SH-SY5Y (cell line): ENCODE measurements around the gene FBXL17.

Source experiments
- GATA2 ChIP-seq: IDR thresholded peaks from 2 replicates; pipeline ENCODE4 v1.6.1; 2011; ENCODE audit warnings: mild to moderate bottlenecking, low read depth, low read length
- GATA3 ChIP-seq: IDR thresholded peaks from 2 replicates; pipeline ENCODE4 v1.6.1; 2011; ENCODE audit warnings: low read depth, mild to moderate bottlenecking, low read length, moderate library complexity

The FBXL17 gene

DNA sequence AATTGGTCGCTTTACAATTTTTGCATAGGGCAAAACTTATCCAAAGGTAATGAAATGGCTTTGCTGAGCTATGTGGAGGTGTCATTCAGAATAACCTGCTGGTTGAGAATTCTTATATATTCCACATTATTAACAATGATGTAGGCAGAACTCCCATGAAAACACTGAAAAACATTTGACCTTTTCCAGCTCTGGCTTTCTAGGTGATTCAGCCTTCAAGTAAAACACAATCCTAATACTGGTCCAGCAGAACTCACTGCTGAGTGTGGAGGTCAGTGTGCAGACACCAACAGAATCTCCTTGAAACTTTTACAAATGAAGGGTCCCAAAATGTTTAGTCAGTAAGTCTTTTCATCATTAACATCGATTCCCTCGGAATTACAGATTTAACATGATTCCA lies 549.2 kb downstream of the FBXL17 start:
- TF ChIP-seq GATA2 (no peak), GATA3 (no peak)

DNA sequence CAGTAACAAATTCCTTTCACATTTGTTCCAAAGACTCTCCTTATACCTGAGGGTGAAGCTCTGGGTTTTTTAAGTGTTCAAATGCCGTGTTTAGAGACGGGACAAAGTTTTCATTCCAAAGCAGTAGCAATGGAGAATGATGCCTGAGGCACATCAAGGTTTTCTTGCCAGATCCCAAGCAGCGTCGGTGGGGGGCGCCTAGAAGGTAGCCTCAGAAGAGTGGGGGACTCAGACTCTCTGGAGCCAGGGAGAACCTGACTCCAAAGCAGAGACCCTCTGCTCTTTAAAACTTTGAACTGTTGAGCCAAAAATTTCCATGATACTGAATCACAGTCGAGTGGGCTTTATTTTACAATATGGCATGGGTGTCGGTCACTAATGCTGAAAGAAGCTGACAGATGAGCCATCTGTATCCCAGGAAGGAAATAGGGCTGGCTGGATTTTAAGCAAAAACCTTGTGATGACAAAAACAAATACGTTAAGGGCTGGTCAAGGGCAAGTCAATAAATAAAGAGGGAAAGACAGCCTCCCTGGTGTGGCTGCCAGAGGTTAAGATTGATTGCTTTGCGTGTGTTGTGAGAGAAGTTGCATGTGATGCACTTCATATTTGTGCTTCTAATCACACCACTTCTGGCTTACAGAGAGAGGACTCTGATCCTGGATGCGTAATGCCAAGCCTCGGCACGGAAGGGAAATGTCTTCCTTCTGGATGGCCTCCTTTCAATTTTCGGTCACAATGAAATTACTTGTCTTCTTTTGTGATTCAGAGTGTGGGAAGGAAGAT lies 550.1 kb downstream of the FBXL17 start:
- no peak for TF ChIP-seq GATA2
- no peak for TF ChIP-seq GATA3

DNA sequence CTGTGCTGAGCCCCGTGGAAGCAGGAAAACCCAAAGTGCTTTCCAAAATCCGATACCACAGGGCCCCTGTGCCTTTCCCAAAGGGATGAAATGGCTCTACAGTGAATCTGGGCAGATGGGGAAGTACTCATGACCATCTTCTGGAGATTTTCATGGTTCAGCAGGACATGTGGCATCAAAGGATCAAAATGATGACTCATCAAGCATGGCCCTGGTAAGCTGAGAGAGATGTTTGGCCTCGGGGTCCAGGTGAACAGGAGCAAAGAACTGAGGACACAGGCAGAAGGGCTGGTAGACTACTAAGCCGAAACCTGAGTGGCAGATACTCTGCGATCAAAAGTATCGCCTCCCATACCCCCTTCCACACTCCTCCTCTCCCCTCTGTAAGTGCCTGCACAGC lies 551.1 kb downstream of the FBXL17 start:
- no peak for TF ChIP-seq GATA3
- no peak for TF ChIP-seq GATA2

DNA sequence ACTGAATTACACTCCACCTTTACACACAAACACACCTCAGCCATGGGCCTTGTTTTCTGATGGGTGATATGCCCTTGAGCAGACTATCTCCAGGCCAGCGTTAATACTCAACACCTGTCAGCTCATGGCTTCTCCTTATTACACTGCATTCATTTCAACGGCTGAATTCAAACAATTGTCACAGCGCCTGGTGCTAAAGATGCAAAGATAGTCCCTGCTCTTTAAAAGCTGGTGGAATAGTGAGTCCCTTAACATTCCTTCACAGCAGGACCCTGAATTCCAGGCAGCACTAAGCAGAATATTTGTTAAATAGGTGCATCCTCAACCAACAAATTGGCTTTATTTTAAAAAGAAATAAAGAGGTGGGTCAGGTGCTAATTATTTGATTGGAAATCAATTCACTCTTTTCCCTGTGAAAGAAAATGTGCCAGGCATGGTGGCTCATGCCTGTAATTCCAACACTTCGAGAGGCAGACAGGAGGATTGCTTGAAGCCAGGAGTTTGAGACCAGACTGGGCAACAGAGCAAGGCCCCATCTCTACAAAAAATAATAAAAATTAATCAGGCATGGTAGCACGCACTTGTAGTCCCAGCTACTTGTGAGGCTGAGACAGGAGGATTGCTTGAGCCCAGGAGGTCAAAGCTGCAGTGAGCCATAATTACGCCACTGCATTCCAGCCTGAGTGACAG lies 555.4 kb downstream of the FBXL17 start:
- TF ChIP-seq GATA2 = no peak
- no peak for TF ChIP-seq GATA3

DNA sequence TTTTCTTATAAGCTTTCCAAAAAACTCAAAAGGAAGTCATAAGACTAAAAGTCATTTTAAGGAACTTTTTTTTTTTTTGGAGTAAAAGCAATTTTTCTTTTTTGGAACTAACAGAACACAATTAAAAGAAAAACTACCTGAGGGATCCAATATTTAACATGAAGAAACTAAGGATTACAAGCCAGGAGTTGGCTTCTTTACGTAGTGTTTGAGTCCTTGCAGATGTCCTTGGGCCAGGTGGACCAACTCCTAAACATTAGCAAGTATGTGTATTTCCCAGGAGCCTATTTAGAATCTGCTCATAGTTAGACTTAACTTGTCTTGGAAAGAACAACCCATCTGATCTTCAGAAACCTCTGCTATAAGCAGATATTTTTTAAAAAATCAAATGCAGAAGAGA lies 557.1 kb downstream of the FBXL17 start:
- TF ChIP-seq GATA2 (no peak), GATA3 (no peak)

DNA sequence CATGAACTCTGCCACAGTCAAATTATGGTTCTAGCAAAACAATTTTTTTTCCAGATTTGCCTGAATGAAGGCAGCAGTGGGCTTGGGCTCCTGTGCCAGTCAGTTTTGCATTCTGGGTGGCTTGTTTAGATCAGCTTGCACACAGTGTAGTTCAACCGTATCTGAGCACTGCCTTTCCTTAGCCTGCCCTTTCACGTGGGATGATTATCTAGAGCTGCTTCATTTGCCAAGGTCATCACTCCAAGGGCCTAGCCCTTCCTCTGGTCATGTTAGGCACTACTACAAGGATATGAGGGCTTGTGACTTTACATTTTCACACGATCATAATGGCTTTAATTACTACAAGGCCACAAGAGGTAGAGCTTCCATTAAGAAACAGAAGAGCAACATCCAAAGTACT lies 560.6 kb downstream of the FBXL17 start:
- TF ChIP-seq GATA2 (no peak), GATA3 (no peak)

DNA sequence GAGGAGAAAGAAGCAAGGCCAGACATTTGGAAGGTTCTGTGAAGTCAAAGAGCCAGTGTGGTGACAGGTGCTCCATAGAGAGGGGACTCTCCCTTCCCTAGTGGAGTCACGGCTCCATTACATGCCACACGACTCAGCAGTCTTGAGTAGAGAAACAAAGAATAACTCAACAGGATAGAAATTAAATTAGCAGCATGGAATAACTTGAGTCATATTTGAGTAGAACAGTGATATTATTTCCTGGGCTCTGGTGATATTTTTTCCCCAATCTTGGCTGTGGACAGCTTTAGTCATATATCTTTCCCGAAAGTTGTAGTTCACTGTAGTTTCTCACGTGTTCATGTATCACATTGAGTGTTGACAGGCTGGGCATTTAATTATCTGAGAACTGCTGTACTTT lies 561.5 kb downstream of the FBXL17 start:
- TF ChIP-seq GATA3 = no peak
- no peak for TF ChIP-seq GATA2

DNA sequence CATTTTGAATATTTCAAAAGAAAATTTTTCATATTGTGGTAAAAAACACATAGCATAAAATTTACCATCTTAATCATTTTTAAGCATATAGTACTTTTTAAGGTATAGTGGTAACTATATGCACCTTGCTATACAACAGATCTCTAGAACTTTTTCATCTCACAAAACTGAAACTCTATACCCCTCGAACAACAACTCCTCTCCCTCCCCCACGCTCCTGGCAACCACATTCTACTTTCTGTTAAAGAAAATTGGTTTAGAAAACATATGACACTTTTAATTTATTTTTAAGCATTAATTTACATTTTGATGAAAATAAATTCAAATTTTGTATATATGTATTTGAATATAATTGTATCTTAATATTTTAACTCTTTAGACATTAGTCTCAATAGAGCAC lies 563.9 kb downstream of the FBXL17 start:
- TF ChIP-seq GATA3 (no peak), GATA2 (no peak)

DNA sequence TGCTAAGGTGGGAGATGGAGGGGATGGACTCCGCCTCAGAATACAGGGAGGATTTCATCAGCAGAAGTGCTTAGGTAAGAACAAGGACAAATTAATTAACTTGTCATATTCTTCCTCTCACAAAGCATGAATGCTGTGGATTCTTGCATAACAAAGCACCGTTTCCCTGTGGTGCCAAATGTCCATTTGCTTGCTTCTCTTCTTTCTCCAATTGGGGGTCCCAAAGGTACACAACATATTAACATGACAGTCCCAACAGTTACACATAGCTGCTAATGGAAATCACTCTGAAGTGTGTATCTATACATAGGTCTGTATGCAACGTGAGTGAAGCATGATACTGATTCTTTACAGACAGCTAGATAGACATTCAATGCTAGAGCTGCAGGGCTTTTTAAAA lies 564.5 kb downstream of the FBXL17 start:
- no peak for TF ChIP-seq GATA2
- TF ChIP-seq GATA3 = no peak

DNA sequence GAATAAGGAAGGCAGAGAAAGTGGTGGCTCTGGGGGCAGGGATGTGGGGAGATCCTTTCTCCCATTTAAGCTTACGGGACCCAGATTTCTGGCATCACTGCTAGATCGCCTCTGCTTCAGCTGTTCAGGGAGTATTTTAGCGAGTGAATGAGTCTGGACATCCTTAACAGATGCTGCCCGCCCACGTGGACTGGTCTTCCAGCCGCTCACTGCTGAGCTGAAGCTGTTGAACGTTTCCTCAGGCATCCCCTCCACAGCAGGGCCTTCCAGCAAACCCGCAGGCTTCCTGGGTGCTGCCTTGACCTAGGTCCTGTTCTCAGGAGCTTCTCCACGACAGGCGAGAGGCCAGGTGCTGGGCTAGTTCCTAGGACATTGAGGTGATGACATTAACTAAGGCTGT lies 566.8 kb downstream of the FBXL17 start:
- TF ChIP-seq GATA2 (no peak), GATA3 (no peak)

DNA sequence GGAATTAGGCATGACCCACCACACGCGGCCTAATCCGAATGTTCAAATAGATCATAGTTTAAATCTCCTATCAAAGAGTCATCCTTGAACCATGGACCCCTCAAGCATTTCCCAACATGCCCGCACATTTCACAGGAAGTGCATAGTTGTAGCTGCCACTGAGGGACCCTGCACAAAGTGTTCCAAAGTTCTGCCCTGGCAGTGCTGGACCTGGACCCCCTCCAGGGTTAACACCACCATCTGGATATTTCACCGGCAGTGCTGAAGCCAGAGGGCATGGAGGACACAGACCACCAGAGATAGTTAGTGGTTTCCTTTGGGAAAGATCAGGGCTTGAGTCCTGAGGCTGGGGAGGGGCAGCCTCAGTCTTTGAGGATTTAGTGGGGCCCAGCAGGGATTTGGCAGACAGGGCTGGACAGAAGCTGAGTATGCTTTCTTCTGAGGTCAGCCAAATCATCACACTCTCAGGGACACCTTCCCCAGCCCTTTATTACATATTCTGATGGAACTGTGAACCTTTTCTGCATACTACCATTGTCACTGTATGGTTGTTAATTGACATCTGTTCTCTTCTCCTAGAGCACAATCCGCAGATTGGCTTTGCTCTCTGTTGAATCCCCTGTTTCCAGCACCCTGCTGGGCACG lies 567.6 kb downstream of the FBXL17 start:
- TF ChIP-seq GATA3 = no peak

DNA sequence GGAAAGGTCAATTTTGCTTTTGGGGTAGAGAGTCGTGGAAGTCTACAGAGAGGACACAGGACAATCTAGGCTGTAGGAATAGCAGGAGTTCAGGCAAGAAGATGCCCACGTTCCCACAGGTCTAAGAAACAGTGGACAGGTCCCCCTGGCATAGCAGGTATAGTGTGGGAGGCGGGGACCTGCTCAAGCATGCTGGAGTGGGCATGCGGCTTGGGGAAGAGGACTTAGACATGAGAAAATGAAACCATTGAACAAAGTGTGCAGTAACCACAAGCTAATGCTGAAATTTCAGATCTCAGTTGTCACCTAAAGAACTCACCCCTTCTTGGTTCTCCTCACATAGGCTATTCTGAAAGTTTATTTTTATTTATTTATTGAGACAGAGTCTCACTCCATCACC lies 568.3 kb downstream of the FBXL17 start:
- TF ChIP-seq GATA2 (no peak), GATA3 (no peak)

DNA sequence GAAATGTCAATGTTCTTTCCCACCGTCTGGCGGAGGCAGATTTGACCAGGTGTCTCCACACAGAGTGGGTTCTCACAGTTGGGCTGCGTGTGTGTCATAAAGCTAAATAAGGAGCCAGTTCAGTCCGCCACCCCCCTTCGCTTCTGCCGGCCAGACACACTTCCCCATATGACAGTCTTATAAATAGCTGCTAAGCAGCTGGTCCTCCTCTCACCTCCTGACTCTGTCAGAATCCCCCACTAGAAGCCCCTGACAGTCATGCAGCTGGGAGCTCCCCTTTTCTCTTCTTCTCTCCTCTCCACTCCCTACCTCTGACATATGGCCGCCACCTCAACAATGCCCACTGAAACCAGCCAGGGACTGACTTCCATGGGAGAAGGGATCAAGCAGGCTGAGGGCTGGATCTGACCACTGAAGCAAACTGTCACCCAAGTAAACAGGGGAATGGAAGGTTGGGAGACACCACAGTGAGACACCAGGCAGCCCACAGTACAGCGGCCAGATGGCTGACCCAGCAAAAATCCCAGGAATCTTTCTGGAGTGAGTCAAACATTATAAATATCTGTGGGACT lies 569.2 kb downstream of the FBXL17 start:
- TF ChIP-seq GATA2 (no peak), GATA3 (no peak)

DNA sequence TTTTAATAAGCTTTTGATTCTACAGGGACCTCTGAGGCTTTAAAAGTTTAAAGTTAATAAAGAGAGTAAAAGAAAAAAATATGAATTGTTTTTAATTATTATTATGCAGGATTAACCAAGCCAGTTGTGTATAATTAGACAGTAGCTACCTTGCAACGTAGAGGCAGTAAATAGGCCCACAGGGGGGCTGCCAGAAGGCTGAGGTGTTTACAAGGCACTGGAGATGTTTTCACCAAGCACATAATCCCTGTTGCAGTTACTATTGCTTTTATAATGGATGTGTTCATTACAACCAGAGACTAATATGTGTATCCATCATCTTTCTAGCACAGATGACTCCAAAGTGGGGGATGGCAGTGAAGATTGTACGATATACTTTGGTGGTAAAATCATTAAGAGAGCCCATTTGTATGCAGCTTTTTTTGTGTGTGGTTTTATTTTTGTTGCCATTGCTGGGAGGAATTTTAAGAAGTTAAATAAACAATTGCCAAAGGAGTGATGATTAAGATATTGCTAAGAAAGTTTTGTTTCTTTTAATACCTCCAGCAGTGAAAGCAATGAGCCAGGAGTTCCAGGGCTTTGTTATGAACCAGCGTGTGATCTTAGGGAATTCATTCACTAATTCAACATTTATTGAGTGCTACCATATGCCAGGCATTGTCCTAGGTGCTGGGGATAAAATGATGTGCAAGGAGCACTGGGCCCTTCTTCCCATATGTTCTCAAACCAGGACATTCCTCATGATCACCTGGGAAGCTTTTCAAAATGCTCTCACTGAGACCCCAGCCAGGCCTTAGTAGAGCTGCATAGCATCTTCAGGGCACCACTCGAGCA lies 572.5 kb downstream of the FBXL17 start:
- TF ChIP-seq GATA2 (no peak), GATA3 (no peak)
